GM23338 (cell line): ENCODE results near the gene MAGEA4. TPM values are rescaled to one million over a fixed set of nuclear protein-coding genes. Genes with fewer than 3 reads are reported as not detected.
"Not testable (repeated sequence)": the region's sequence is repeated elsewhere in the genome, so short reads cannot be mapped to it uniquely, and the experiment has no call there.

Source experiments
- ATAC-seq: fragments of 200-7000 bp; cut with Tn5 transposase; 3 replicates; pipeline ENCODE4 v1.9.1; 2020
- DNase-seq: peaks from one replicate; pipeline ENCODE4 v3.0.0-alpha.2; 2015; ENCODE audit warnings: low spot score
- H2AFZ ChIP-seq: fragments of 200-600 bp; sonication (generic); 2 replicates; pipeline ENCODE4 v1.8.0; 2016; ENCODE audit warnings: antibody characterized with exemption, mild to moderate bottlenecking, moderate library complexity
- H3F3A ChIP-seq: fragments of 200-600 bp; sonication (generic); replicated peaks from 2 replicates; pipeline ENCODE4 v1.8.0; 2017; ENCODE audit warnings: antibody characterized with exemption, mixed run types, low read depth
- H3K27ac ChIP-seq: fragments of 200-600 bp; sonication (generic); 2 replicates; pipeline ENCODE4 v1.6.1; 2016; ENCODE audit warnings: low read depth
- H3K27me3 ChIP-seq: fragments of 200-600 bp; sonication (generic); 2 replicates; pipeline ENCODE4 v1.8.0; 2016; ENCODE audit warnings: mild to moderate bottlenecking, mixed run types, moderate library complexity; ENCODE audit not compliant: insufficient read depth
- H3K36me3 ChIP-seq: fragments of 200-600 bp; sonication (generic); 2 replicates; pipeline ENCODE4 v1.8.0; 2016; ENCODE audit warnings: mild to moderate bottlenecking; ENCODE audit not compliant: insufficient read depth
- H3K4me1 ChIP-seq: fragments of 200-600 bp; sonication (generic); 2 replicates; pipeline ENCODE4 v1.8.0; 2016; ENCODE audit warnings: mild to moderate bottlenecking, moderate library complexity; ENCODE audit not compliant: insufficient read depth
- H3K4me2 ChIP-seq: fragments of 200-600 bp; sonication (generic); 2 replicates; pipeline ENCODE4 v1.7.1; 2017; ENCODE audit warnings: mixed run types
- H3K4me3 ChIP-seq: fragments of 200-600 bp; sonication (generic); 2 replicates; pipeline ENCODE4 v1.6.1; 2016; ENCODE audit warnings: mixed run types
- H3K79me2 ChIP-seq: fragments of 200-600 bp; sonication (generic); replicated peaks from 2 replicates; pipeline ENCODE4 v1.8.0; 2017; ENCODE audit warnings: mild to moderate bottlenecking; ENCODE audit not compliant: insufficient read depth
- H3K9me2 ChIP-seq: fragments of 200-600 bp; sonication (generic); 2 replicates; pipeline ENCODE4 v1.8.0; 2017; ENCODE audit not compliant: insufficient read depth
- H4K20me1 ChIP-seq: fragments of 200-600 bp; sonication (generic); replicated peaks from 2 replicates; pipeline ENCODE4 v1.8.0; 2017; ENCODE audit warnings: mild to moderate bottlenecking; ENCODE audit not compliant: insufficient read depth
- H3K27ac Mint-ChIP-seq: 2 replicates; pipeline ENCODE4 v1.8.0; 2020; ENCODE audit warnings: inconsistent platforms, mild to moderate bottlenecking, moderate library complexity, mixed read lengths
- H3K27me3 Mint-ChIP-seq: 3 replicates; pipeline ENCODE4 v1.8.0; 2022; ENCODE audit warnings: low read depth, mild to moderate bottlenecking, moderate library complexity, mixed read lengths, inconsistent platforms; ENCODE audit not compliant: insufficient read depth, poor library complexity
- H3K36me3 Mint-ChIP-seq: 3 replicates; pipeline ENCODE4 v1.8.0; 2021; ENCODE audit warnings: low read depth, mild to moderate bottlenecking, inconsistent platforms, moderate library complexity, mixed read lengths
- H3K4me1 Mint-ChIP-seq: 3 replicates; pipeline ENCODE4 v1.8.0; 2020; ENCODE audit warnings: mild to moderate bottlenecking, inconsistent platforms, mixed read lengths
- H3K4me3 Mint-ChIP-seq: 3 replicates; pipeline ENCODE4 v1.8.0; 2021; ENCODE audit warnings: moderate library complexity, mild to moderate bottlenecking, inconsistent platforms, mixed read lengths
- H3K9me3 Mint-ChIP-seq: 3 replicates; pipeline ENCODE4 v1.8.0; 2020; ENCODE audit warnings: moderate library complexity, mild to moderate bottlenecking, inconsistent platforms, mixed read lengths
- CREB1 ChIP-seq: fragments of 250-450 bp; sonication (Bioruptor Pico); IDR thresholded peaks from 2 replicates; pipeline ENCODE4 v1.5.0; 2020; ENCODE audit warnings: low read depth, mild to moderate bottlenecking, moderate library complexity
- CTCF ChIP-seq, 2 experiments: fragments of 200-600 bp in 1 of 2; sonication (generic) in 1 of 2; conservative IDR thresholded peaks; 2 replicates each; pipeline versions ENCODE4 v1.5.1 to v1.6.1; 2016 to 2017; ENCODE audit warnings: antibody characterized with exemption in 2 of 2, low read depth in 2 of 2, mild to moderate bottlenecking in 2 of 2, moderate library complexity in 1 of 2
- ETS1 ChIP-seq: IDR thresholded peaks from 2 replicates; pipeline ENCODE4 v1.6.1; 2016; ENCODE audit warnings: antibody characterized with exemption
- EZH2 ChIP-seq: fragments of 200-600 bp; sonication (generic); IDR thresholded peaks from one replicate; pipeline ENCODE4 v1.8.0; 2017; ENCODE audit warnings: antibody characterized with exemption, mild to moderate bottlenecking, low read depth; ENCODE audit not compliant: unreplicated experiment
- EZH2phosphoT487 ChIP-seq: fragments of 200-600 bp; sonication (generic); IDR thresholded peaks from one replicate; pipeline ENCODE4 v1.8.1; 2018; ENCODE audit warnings: antibody characterized with exemption; ENCODE audit not compliant: unreplicated experiment
- JUNB ChIP-seq: IDR thresholded peaks from one replicate; pipeline ENCODE4 v1.6.1; 2016; ENCODE audit warnings: antibody characterized with exemption; ENCODE audit not compliant: unreplicated experiment
- NANOG ChIP-seq: IDR thresholded peaks from 2 replicates; pipeline ENCODE4 v1.6.1; 2016; ENCODE audit warnings: antibody characterized with exemption, borderline replicate concordance
- POLR2AphosphoS5 ChIP-seq: IDR thresholded peaks from 2 replicates; pipeline ENCODE4 v1.6.1; 2016; ENCODE audit warnings: antibody characterized with exemption, low read depth
- ZNF114 ChIP-seq: fragments of 250-450 bp; sonication (Bioruptor Pico); IDR thresholded peaks from 2 replicates; pipeline ENCODE4 v1.5.0; 2020; ENCODE audit warnings: mild to moderate bottlenecking, moderate library complexity
- ZNF331 ChIP-seq: fragments of 250-450 bp; sonication (Bioruptor Pico); IDR thresholded peaks from 2 replicates; pipeline ENCODE4 v1.5.0; 2020; ENCODE audit warnings: low read depth, mild to moderate bottlenecking, moderate library complexity
- polyA plus RNA-seq: library from polyadenylated mRNA; unstranded; fragments of >200 nt; fragmentation: Nextera tagmentation; extraction: Ambion mirVana; gene quantifications from 2 replicates; pipeline ENCODE4 v1.2.1, GENCODE V29; 2016
- total RNA-seq: library from RNA; depleted of rRNA; stranded (reverse); fragments of >200 nt; shearing (Covaris generic); gene quantifications from 2 replicates; pipeline ENCODE4 v1.2.3, GENCODE V29; 2014

MAGEA4 gene
- total and polyA plus RNA-seq, 2 experiments from 2014 or later = 0.73 to 2.8 TPM

GRCh38 chrX:151912221-151912620 lies 468 bp upstream of the MAGEA4 start (continued):
- TF ChIP-seq CTCF (conservative IDR thresholded peaks at IDR 0.05; ENCODE audit: low read depth in 2 of 2) = no peak

GRCh38 chrX:151918736-151919135 lies 6.0 kb downstream of the MAGEA4 start:
- H4K20me1 ChIP-seq, H3K4me2 ChIP-seq, H3K36me3 Mint-ChIP-seq, H3K27me3 Mint-ChIP-seq, H3K36me3 ChIP-seq, DNase-seq, H3K9me2 ChIP-seq, H3K79me2 ChIP-seq, H3K4me3 ChIP-seq, H3K4me1 ChIP-seq, H3F3A ChIP-seq, H3K9me3 Mint-ChIP-seq, H3K4me1 Mint-ChIP-seq, H3K4me3 Mint-ChIP-seq, H3K27ac ChIP-seq, ATAC-seq, H3K27ac Mint-ChIP-seq, H2AFZ ChIP-seq, H3K27me3 ChIP-seq: not testable (repeated sequence)

GRCh38 chrX:151919610-151920009 lies 6.9 kb downstream of the MAGEA4 start:
- ATAC-seq = no peak
- no peak overlapping the region for H3K4me3 ChIP-seq
- H3K4me3 Mint-ChIP-seq = no peak overlapping the region

More at GRCh38 chrX:151919610-151920009, 6.9 kb downstream of the MAGEA4 start:
- TF ChIP-seq EZH2phosphoT487 (no peak), ZNF331 (no peak), JUNB (no peak), CREB1 (CRISPR knock-in tag) (no peak), ETS1 (no peak), POLR2AphosphoS5 (no peak), EZH2 (no peak), NANOG (no peak), ZNF114 (CRISPR knock-in tag) (no peak), CTCF (conservative IDR thresholded peaks at IDR 0.05; ENCODE audit: low read depth in 2 of 2) (no peak)
- Mint-ChIP-seq H3K27me3 (peaks cover 2% of the 10 kb centered on the region), H3K4me1 (no peaks in the 10 kb centered on the region), H3K27ac (no peak overlapping the region), H3K9me3 (no peaks in the 10 kb centered on the region), H3K36me3 (no peaks in the 10 kb centered on the region)
- Histone ChIP-seq H4K20me1 (no peaks in the 10 kb centered on the region), H3K4me1 (no peaks in the 10 kb centered on the region), H3K9me2 (no peaks in the 10 kb centered on the region), H3K27me3 (no peaks in the 10 kb centered on the region), H3K36me3 (no peaks in the 10 kb centered on the region), H3K79me2 (no peaks in the 10 kb centered on the region), H2AFZ (no peak overlapping the region), H3K27ac (no peak overlapping the region), H3F3A (no peaks in the 10 kb centered on the region), H3K4me2 (no peak overlapping the region)
- no peak for DNase-seq
